ENCODE measurements around the gene HOXB8. TPM values are rescaled to one million over a fixed set of nuclear protein-coding genes. Genes with fewer than 3 reads are reported as not detected.

Gene HOXB8
- total and polyA plus RNA-seq, 10 of the 15 experiments (the other 5 are each of a cell fraction or from before 2014, with no cell fraction given) = 0.21 TPM; not detected in 9

DNA sequence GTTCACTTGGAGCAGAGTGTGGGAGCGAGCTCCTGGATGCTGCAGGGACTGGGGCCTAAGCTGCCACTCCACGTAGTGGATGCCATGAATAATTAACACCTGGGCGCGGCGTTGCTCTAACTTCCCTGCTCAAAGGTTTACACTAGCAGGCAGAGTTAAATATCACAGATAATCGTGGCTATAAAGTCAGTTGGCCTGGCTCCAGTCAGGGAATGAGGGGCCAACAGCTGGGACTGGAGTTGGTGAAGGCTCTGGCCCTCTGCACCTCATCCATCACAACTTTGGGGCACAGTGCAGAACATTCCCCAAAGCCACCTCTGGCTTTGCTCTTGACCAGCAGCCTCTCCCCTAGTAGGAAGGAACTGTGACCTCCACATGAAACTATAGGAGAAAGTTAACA lies 47.9 kb downstream of the HOXB8 start:
- no peak overlapping the region for H3K27ac ChIP-seq (ENCODE audit: control insufficient read depth, insufficient read depth)
- SMC1A ChIA-PET (ENCODE audit: uncharacterized antibody, unreplicated experiment) = interaction anchor here (0.9 kb wide), 1 partner anchor 62 kb away, joined by 3 read pairs; no protein-coding TSS in a partner anchor
- CTCF ChIA-PET = interaction anchor here (0.6 kb wide), 1 partner anchor 304 kb away, joined by 3 read pairs; no protein-coding TSS in a partner anchor
- no peak overlapping the region for H3K9ac ChIP-seq (ENCODE audit: control insufficient read depth, insufficient read depth, low read length)
- no peaks in the 10 kb centered on the region for H4K20me1 ChIP-seq (ENCODE audit: control insufficient read depth, insufficient read depth)
- H3K4me3 ChIP-seq = no peak overlapping the region
- no peaks in the 10 kb centered on the region for H3K27me3 ChIP-seq (replicated peaks in 1 of 2; ENCODE audit: control insufficient read depth in 2 of 2, insufficient read depth in 2 of 2, low read length in 1 of 2)
- BruUV-seq (replicated peaks) = no TSS peak
- H3K4me1 ChIP-seq (ENCODE audit: control insufficient read depth, insufficient read depth, low read length) = no peaks in the 10 kb centered on the region
- no peaks in the 10 kb centered on the region for H3K79me2 ChIP-seq (ENCODE audit: control insufficient read depth, insufficient read depth, low read length)
- H2AFZ ChIP-seq (ENCODE audit: control insufficient read depth, low read depth, low read length) = no peak overlapping the region
- no peaks in the 10 kb centered on the region; a peak in 1 of 4 replicates for H3K36me3 ChIP-seq (ENCODE audit: control insufficient read depth in 2 of 2, insufficient read depth in 2 of 2, low read length in 1 of 2)
- H3K4me2 ChIP-seq (ENCODE audit: control insufficient read depth, insufficient read depth) = no peak overlapping the region
- ATAC-seq = no peak
- POLR2A ChIA-PET = no interaction called here
- FAIRE-seq = no peak
- intact Hi-C loops (cut with micrococcal nuclease; ENCODE audit: unreplicated experiment) (no loop called here), in situ Hi-C loops (cut with MboI) (no loop called here)
- RAD21 ChIA-PET (ENCODE audit: unreplicated experiment) = interaction anchor here (1.1 to 1.4 kb wide), 2 partner anchors 16 to 74 kb away, joined by 3 read pairs; no protein-coding TSS in a partner anchor
- no peak for DNase-seq (ENCODE audit: low read depth, low spot score)
- 75% methylated on average over 6 of the region's 6 CpGs for WGBS (ENCODE audit: insufficient coverage, insufficient replicate concordance, low lambda C conversion rate, missing lambda C conversion rate)
- H3K9me3 ChIP-seq (replicated peaks; ENCODE audit: control insufficient read depth, insufficient read depth, low read length) = no peaks in the 10 kb centered on the region
- TF ChIP-seq ZZZ3 (IDR thresholded peaks at IDR 0.05; ENCODE audit: control insufficient read depth, insufficient read length, low read depth) (no peak), BHLHE40 (IDR thresholded peaks at IDR 0.05; ENCODE audit: borderline replicate concordance in 1 of 2, low read depth in 2 of 2, low read length in 1 of 2) (no peak), RAD51 (IDR thresholded peaks at IDR 0.05) (no peak), NFYB (IDR thresholded peaks at IDR 0.05; ENCODE audit: insufficient read depth, low read depth, low read length) (no peak), RBBP5 (conservative IDR thresholded peaks at IDR 0.05) (no peak)
- TF ChIP-seq, protein P1, sequence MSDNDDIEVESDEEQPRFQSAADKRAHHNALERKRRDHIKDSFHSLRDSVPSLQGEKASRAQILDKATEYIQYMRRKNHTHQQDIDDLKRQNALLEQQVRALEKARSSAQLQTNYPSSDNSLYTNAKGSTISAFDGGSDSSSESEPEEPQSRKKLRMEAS (IDR thresholded peaks at IDR 0.05; ENCODE audit: low read depth, low read length) = no peak
- TF ChIP-seq, protein P2, sequence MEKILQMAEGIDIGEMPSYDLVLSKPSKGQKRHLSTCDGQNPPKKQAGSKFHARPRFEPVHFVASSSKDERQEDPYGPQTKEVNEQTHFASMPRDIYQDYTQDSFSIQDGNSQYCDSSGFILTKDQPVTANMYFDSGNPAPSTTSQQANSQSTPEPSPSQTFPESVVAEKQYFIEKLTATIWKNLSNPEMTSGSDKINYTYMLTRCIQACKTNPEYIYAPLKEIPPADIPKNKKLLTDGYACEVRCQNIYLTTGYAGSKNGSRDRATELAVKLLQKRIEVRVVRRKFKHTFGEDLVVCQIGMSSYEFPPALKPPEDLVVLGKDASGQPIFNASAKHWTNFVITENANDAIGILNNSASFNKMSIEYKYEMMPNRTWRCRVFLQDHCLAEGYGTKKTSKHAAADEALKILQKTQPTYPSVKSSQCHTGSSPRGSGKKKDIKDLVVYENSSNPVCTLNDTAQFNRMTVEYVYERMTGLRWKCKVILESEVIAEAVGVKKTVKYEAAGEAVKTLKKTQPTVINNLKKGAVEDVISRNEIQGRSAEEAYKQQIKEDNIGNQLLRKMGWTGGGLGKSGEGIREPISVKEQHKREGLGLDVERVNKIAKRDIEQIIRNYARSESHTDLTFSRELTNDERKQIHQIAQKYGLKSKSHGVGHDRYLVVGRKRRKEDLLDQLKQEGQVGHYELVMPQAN (conservative IDR thresholded peaks at IDR 0.05) = no peak
- TF ChIP-seq, protein P3, sequence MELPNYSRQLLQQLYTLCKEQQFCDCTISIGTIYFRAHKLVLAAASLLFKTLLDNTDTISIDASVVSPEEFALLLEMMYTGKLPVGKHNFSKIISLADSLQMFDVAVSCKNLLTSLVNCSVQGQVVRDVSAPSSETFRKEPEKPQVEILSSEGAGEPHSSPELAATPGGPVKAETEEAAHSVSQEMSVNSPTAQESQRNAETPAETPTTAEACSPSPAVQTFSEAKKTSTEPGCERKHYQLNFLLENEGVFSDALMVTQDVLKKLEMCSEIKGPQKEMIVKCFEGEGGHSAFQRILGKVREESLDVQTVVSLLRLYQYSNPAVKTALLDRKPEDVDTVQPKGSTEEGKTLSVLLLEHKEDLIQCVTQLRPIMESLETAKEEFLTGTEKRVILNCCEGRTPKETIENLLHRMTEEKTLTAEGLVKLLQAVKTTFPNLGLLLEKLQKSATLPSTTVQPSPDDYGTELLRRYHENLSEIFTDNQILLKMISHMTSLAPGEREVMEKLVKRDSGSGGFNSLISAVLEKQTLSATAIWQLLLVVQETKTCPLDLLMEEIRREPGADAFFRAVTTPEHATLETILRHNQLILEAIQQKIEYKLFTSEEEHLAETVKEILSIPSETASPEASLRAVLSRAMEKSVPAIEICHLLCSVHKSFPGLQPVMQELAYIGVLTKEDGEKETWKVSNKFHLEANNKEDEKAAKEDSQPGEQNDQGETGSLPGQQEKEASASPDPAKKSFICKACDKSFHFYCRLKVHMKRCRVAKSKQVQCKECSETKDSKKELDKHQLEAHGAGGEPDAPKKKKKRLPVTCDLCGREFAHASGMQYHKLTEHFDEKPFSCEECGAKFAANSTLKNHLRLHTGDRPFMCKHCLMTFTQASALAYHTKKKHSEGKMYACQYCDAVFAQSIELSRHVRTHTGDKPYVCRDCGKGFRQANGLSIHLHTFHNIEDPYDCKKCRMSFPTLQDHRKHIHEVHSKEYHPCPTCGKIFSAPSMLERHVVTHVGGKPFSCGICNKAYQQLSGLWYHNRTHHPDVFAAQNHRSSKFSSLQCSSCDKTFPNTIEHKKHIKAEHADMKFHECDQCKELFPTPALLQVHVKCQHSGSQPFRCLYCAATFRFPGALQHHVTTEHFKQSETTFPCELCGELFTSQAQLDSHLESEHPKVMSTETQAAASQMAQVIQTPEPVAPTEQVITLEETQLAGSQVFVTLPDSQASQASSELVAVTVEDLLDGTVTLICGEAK (IDR thresholded peaks at IDR 0.05; ENCODE audit: borderline replicate concordance) = no peak
- TF ChIP-seq, protein P4, sequence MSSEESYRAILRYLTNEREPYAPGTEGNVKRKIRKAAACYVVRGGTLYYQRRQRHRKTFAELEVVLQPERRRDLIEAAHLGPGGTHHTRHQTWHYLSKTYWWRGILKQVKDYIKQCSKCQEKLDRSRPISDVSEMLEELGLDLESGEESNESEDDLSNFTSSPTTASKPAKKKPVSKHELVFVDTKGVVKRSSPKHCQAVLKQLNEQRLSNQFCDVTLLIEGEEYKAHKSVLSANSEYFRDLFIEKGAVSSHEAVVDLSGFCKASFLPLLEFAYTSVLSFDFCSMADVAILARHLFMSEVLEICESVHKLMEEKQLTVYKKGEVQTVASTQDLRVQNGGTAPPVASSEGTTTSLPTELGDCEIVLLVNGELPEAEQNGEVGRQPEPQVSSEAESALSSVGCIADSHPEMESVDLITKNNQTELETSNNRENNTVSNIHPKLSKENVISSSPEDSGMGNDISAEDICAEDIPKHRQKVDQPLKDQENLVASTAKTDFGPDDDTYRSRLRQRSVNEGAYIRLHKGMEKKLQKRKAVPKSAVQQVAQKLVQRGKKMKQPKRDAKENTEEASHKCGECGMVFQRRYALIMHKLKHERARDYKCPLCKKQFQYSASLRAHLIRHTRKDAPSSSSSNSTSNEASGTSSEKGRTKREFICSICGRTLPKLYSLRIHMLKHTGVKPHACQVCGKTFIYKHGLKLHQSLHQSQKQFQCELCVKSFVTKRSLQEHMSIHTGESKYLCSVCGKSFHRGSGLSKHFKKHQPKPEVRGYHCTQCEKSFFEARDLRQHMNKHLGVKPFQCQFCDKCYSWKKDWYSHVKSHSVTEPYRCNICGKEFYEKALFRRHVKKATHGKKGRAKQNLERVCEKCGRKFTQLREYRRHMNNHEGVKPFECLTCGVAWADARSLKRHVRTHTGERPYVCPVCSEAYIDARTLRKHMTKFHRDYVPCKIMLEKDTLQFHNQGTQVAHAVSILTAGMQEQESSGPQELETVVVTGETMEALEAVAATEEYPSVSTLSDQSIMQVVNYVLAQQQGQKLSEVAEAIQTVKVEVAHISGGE (CRISPR knock-in tag; IDR thresholded peaks at IDR 0.05) = no peak
